ENCODE data around the gene PCSK5.

DNA sequence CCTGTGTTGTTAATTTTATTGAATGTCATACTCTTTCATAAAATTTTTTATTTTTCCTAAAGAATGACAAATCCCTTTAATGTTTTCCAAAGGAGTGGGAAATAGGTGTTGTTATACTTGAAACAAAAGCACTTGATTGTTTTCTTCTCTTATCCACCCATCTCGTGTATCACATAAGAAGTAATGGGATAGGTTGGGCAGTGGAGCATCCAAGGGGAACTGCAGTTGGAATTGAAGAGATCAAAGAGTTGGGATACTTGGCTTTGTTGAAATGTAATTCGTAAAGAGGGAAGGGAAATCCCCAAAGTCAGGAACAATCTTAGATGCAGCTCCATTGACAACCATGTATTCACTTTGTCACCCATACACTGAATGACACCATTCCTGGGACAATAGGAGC lies 148.0 kb downstream of the PCSK5 start:
- TF ChIP-seq, protein P1, sequence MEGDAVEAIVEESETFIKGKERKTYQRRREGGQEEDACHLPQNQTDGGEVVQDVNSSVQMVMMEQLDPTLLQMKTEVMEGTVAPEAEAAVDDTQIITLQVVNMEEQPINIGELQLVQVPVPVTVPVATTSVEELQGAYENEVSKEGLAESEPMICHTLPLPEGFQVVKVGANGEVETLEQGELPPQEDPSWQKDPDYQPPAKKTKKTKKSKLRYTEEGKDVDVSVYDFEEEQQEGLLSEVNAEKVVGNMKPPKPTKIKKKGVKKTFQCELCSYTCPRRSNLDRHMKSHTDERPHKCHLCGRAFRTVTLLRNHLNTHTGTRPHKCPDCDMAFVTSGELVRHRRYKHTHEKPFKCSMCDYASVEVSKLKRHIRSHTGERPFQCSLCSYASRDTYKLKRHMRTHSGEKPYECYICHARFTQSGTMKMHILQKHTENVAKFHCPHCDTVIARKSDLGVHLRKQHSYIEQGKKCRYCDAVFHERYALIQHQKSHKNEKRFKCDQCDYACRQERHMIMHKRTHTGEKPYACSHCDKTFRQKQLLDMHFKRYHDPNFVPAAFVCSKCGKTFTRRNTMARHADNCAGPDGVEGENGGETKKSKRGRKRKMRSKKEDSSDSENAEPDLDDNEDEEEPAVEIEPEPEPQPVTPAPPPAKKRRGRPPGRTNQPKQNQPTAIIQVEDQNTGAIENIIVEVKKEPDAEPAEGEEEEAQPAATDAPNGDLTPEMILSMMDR (IDR thresholded peaks at IDR 0.05; ENCODE audit: poor library complexity, severe bottlenecking), result no peak
- TF ChIP-seq TAF1 (IDR thresholded peaks at IDR 0.05; ENCODE audit: low read depth) (no peak), POLR2AphosphoS5 (IDR thresholded peaks at IDR 0.05) (no peak), RAD21 (conservative IDR thresholded peaks at IDR 0.05) (no peak), EZH2 (IDR thresholded peaks at IDR 0.05; ENCODE audit: borderline replicate concordance, insufficient read depth, low read length, poor library complexity, severe bottlenecking) (no peak), MXI1 (conservative IDR thresholded peaks at IDR 0.05; ENCODE audit: poor library complexity, severe bottlenecking) (no peak)

All from neural cell (in vitro differentiated cells).